PFSK-1 (cell line): ENCODE results near the gene MRPS2.
"Not testable (repeated sequence)": the region's sequence is repeated elsewhere in the genome, so short reads cannot be mapped to it uniquely, and the experiment has no call there.

Source experiments
- FOXP2 ChIP-seq: optimal IDR thresholded peaks from 2 replicates; pipeline ENCODE3; 2011; ENCODE audit warnings: borderline replicate concordance, control low read depth, inconsistent platforms; ENCODE audit not compliant: insufficient read depth; ENCODE audit errors: extremely low read length, extremely low read depth
- POLR2AphosphoS5 ChIP-seq: IDR thresholded peaks from 2 replicates; pipeline ENCODE4 v1.6.1; 2012; ENCODE audit warnings: low read depth, mild to moderate bottlenecking, control low read depth, low read length, moderate library complexity
- SIN3A ChIP-seq: IDR thresholded peaks from 2 replicates; pipeline ENCODE4 v1.6.1; 2012; ENCODE audit warnings: mild to moderate bottlenecking, low read length, moderate library complexity, borderline replicate concordance; ENCODE audit not compliant: insufficient read depth
- TAF1 ChIP-seq: IDR thresholded peaks from 2 replicates; pipeline ENCODE4 v1.6.1; 2012; ENCODE audit warnings: low read length, control low read depth, borderline replicate concordance; ENCODE audit not compliant: insufficient read depth
- TF ChIP-seq, protein P1 (sequence below), 2 experiments: IDR thresholded peaks; 2 replicates each; pipeline versions ENCODE4 v1.6.1 to v1.8.0; 2011 to 2012; ENCODE audit warnings: low read depth in 2 of 2, low read length in 2 of 2, control low read depth in 1 of 2, inconsistent platforms in 1 of 2, mild to moderate bottlenecking in 1 of 2, moderate library complexity in 1 of 2; ENCODE audit not compliant: insufficient read depth in 1 of 2

MRPS2 gene

DNA sequence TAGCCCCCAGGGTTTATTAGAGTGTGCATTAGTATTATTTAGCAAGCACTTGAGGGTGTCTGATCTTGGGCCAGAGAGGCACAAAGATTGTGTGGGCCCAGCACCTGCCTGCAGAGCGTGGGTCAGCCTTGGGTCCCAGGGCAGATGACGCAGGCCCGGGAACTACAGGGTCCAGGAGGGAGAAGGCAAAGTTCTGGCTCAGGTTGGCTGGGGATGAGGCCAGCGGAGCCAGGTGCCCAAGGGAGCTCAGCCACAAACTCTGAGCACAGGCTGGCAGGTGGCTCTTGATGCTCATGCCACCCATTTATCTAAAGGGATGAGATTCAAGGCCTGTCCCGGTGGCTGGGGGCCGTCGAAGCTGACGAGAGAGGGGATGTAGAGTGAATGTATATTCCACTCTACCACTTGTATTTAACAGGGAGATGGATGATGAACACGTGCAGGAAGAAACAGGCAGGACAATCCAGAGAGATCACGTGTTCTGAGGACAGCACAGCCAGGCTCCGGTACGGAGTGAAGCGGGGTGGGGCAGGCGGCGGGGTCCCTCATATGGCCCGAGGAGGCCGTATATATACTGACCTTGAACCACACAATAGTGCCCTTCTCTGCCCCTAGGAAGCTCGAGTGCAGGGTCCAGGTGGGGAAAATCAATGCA is 44.6 kb downstream of the MRPS2 start:
- TF ChIP-seq, protein P1, sequence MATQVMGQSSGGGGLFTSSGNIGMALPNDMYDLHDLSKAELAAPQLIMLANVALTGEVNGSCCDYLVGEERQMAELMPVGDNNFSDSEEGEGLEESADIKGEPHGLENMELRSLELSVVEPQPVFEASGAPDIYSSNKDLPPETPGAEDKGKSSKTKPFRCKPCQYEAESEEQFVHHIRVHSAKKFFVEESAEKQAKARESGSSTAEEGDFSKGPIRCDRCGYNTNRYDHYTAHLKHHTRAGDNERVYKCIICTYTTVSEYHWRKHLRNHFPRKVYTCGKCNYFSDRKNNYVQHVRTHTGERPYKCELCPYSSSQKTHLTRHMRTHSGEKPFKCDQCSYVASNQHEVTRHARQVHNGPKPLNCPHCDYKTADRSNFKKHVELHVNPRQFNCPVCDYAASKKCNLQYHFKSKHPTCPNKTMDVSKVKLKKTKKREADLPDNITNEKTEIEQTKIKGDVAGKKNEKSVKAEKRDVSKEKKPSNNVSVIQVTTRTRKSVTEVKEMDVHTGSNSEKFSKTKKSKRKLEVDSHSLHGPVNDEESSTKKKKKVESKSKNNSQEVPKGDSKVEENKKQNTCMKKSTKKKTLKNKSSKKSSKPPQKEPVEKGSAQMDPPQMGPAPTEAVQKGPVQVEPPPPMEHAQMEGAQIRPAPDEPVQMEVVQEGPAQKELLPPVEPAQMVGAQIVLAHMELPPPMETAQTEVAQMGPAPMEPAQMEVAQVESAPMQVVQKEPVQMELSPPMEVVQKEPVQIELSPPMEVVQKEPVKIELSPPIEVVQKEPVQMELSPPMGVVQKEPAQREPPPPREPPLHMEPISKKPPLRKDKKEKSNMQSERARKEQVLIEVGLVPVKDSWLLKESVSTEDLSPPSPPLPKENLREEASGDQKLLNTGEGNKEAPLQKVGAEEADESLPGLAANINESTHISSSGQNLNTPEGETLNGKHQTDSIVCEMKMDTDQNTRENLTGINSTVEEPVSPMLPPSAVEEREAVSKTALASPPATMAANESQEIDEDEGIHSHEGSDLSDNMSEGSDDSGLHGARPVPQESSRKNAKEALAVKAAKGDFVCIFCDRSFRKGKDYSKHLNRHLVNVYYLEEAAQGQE (IDR thresholded peaks at IDR 0.05; ENCODE audit: insufficient read depth in 1 of 2, low read depth in 2 of 2, low read length in 2 of 2) = no peak
- TF ChIP-seq POLR2AphosphoS5 (no peak), FOXP2 (no peak), SIN3A (no peak), TAF1 (no peak)

DNA sequence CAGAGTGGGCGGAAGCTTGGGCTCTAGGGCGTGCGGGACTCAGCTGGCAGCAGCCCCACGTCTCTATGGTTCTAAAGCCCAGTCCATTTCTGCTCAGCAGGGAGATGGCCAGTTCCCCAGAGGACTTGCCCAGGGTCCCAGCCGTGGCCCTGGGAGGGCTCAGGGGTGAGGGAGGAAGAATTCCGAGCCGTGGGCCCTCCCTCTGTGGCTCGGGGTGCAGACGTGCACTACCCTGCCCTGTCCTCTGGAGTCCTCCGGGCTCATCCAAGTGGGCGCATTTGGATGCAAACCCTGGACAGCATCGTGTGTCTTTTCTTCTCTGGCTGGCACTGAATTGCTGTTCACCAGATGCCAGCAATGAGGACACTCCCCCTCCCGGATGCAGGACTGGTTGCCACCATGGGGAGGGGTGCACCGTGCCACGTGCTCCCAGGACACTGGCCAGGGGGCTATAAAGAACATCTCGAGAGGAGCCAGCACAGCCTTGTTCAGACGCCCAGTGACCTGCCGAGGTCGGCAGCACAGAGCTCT is 45.2 kb downstream of the MRPS2 start, which contains the start of gene OBP2A:
TSS of gene OBP2A (plus strand) at position 481 of the 531 bp plus-strand sequence. CDS start 55 bp downstream, outside the sequence.
- TF ChIP-seq SIN3A, FOXP2: not testable (repeated sequence)
- TF ChIP-seq, protein P1 (IDR thresholded peaks at IDR 0.05; ENCODE audit: insufficient read depth in 1 of 2, low read depth in 2 of 2, low read length in 2 of 2) = not testable (repeated sequence)

DNA sequence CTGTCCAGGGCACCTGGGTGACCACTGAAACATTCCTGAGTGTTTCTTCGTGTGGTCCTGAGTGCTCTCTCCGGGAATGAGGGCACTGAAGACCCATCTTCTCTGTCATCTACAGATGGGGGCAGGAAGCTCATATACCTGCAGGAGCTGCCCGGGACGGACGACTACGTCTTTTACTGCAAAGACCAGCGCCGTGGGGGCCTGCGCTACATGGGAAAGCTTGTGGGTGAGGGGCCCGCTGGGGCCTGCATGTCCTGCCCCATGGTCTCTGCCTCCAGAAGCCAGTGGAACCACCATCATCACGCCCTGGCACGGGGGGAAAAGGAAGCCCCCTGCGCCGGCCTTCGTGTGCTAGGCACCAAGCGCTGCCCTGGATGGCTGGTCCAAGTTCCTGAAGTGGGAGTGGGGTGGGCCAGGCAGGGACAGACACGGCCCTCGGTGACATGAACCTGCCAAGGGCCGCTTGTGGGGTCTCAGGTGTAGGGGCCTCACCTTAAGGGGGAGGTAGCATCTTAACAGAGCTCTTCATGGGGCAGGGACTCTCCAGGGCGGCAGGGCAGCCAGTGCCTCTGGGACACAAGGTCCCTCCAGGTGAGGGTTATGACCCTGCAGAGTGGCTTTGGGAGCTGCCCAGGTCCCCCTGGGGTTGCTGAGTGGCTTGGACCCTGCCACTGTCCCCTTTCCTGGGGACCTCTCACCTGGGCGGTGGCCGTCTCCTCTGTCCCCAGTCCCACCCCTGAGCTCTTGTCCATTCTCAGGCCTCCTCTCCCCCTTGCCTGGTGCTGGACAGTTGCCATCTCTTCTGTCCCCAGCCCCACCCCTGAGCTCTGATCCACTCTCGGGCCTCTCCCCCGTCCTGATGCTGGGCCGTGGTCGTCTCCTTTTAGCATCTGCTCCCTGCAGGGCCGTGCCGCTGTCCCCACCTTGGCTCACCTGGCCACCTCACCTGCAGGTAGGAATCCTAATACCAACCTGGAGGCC is 47.6 kb downstream of the MRPS2 start:
- TF ChIP-seq TAF1 (no peak), FOXP2 (no peak), SIN3A (no peak), POLR2AphosphoS5 (no peak)
- TF ChIP-seq, protein P1 (IDR thresholded peaks at IDR 0.05; ENCODE audit: insufficient read depth in 1 of 2, low read depth in 2 of 2, low read length in 2 of 2) = no peak

DNA sequence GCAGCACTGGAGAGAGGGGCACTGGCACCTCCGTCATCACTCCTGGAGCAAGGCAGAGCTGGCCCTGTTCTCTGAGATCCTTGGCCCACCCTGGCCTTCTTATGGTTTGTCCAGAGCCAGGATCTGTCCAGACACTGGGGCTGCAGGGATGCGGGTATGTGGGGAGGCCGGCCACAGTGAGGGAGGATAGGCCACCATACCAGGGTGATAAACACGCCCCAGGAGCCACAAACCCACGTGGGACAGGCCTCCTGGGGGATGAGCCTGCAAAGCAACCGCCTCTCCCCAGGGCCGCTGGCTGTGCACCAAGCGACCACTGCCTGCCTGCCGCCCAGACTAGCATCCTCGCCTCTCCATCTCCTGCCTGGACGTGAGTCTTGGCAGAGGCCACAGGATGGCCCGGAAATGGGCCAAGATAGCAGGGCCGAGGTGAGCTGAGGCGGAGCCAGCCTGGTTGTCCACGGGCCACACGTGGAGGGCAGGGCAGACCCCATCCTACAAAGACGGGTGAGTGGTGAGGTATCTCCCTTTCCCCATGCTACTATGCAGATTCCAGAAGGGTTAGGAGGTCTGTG is 49.9 kb downstream of the MRPS2 start:
- no peak for TF ChIP-seq TAF1
- no peak for TF ChIP-seq POLR2AphosphoS5
- TF ChIP-seq, protein P1 (IDR thresholded peaks at IDR 0.05; ENCODE audit: insufficient read depth in 1 of 2, low read depth in 2 of 2, low read length in 2 of 2) = no peak
- no peak for TF ChIP-seq FOXP2
- TF ChIP-seq SIN3A = no peak
